ENCODE results near the gene OOSP3. TPM values are rescaled to one million over a fixed set of nuclear protein-coding genes. Genes with fewer than 3 reads are reported as not detected.

OOSP3 gene
- polyA plus RNA-seq, 3 donors: not detected

GRCh38 chr11:59854871-59855270 is 23.7 kb upstream of the OOSP3 start:
- Histone ChIP-seq H3K79me2 (ENCODE audit: insufficient read depth, low read length) (no peaks in the 10 kb centered on the region), H3K9ac (ENCODE audit: insufficient read depth, low read length, poor library complexity, severe bottlenecking) (no peak overlapping the region), H3K27me3 (ENCODE audit: control insufficient read depth in 2 of 2, insufficient read depth in 2 of 2, low read length in 2 of 2) (no peaks in the 10 kb centered on the region), H3K4me2 (replicated peaks; ENCODE audit: extremely low read depth, low read length, poor library complexity, severe bottlenecking) (no peak overlapping the region), H3K4me3 (replicated peaks in 1 of 3; ENCODE audit: low read depth in 2 of 3, low read length in 3 of 3) (no peak overlapping the region), H3K9me3 (replicated peaks in 1 of 2; ENCODE audit: control insufficient read depth in 1 of 2, insufficient read depth in 1 of 2, low read length in 2 of 2) (no peaks in the 10 kb centered on the region), H3K27ac (ENCODE audit: low read depth in 1 of 2, low read length in 2 of 2) (no peak overlapping the region), H4K20me1 (ENCODE audit: insufficient read depth, low read length) (no peaks in the 10 kb centered on the region), H3K36me3 (replicated peaks in 1 of 2; ENCODE audit: control insufficient read depth in 1 of 2, insufficient read depth in 2 of 2, low read length in 2 of 2) (no peaks in the 10 kb centered on the region), H3K4me1 (ENCODE audit: control insufficient read depth in 1 of 2, insufficient read depth in 2 of 2, low read length in 2 of 2) (peaks cover 7 to 8% of the 10 kb centered on the region in 2 donors), H2AFZ (ENCODE audit: insufficient read depth, low read depth, low read length, poor library complexity, severe bottlenecking) (no peak overlapping the region)
- Mint-ChIP-seq H3K9me3 (peaks cover 0 to 3% (median 0%) of the 10 kb centered on the region in 7 donors), H3K4me3 (no peak overlapping the region), H3K36me3 (no peaks in the 10 kb centered on the region), H3K27me3 (ENCODE audit: low read depth in 3 of 3) (peaks cover 0 to 1% (median 0%) of the 10 kb centered on the region in 3 donors), H3K4me1 (peaks cover 18% of the 10 kb centered on the region), H3K27ac (no peak overlapping the region)
- intact Hi-C loops (cut with micrococcal nuclease): no loop called here
- no peak for DNase-seq
- TF ChIP-seq, protein P1, sequence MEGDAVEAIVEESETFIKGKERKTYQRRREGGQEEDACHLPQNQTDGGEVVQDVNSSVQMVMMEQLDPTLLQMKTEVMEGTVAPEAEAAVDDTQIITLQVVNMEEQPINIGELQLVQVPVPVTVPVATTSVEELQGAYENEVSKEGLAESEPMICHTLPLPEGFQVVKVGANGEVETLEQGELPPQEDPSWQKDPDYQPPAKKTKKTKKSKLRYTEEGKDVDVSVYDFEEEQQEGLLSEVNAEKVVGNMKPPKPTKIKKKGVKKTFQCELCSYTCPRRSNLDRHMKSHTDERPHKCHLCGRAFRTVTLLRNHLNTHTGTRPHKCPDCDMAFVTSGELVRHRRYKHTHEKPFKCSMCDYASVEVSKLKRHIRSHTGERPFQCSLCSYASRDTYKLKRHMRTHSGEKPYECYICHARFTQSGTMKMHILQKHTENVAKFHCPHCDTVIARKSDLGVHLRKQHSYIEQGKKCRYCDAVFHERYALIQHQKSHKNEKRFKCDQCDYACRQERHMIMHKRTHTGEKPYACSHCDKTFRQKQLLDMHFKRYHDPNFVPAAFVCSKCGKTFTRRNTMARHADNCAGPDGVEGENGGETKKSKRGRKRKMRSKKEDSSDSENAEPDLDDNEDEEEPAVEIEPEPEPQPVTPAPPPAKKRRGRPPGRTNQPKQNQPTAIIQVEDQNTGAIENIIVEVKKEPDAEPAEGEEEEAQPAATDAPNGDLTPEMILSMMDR (IDR thresholded peaks at IDR 0.05): no peak
- 71% methylated on average over 1 of the region's 2 CpGs for WGBS (ENCODE audit: insufficient coverage)

DNA sequence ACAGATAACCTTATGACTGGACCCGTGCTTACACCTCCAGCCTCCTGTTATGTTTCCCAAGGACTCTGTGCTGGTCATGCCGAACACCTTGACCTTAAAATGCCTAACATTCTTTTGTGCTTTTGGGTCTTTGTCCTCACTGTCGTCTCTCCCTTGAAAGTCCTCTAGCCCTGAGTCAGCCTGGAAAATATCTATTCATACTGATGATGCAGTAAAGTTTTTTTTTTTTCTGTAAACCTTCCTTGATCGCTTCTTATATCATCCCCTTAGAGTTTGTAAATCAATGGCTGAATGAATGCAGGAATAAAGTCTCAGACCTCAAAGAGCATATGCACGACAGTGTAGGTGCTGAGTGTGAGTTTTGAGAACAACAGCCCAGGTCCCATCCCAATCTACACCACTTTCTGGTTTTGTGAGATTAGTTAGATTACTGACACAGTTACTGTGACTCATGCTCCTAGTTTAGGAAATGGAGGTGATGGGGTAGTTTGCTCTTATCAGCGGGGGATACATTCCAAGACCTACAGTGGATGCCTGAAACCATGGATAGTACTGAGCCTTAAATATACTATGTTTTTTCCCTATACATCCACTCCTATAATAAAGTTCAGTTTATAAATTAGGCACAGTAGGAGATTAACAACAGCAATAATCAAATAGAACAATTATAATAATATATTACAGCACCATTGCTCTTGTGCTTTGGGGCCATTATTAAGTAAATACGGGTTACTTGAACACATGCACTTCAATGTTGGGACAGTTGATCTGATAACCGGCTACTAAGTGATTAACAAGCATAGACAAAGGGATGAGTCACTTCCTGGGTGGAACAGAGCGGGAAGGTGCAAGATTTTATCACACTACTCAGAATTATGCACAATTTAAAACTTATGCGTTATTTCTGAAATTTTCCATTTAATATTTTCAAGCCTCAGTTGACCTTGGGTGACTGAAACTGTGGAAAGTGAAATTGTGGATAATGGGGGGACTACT is 20.8 kb upstream of the OOSP3 start:
- WGBS (ENCODE audit: insufficient coverage): 64% methylated on average over 3 of the region's 10 CpGs
- no peaks in the 10 kb centered on the region for H3K9me3 ChIP-seq (replicated peaks in 1 of 2; ENCODE audit: control insufficient read depth in 1 of 2, insufficient read depth in 1 of 2, low read length in 2 of 2)
- no peaks in the 10 kb centered on the region for H3K36me3 ChIP-seq (replicated peaks in 1 of 2; ENCODE audit: control insufficient read depth in 1 of 2, insufficient read depth in 2 of 2, low read length in 2 of 2)
- Mint-ChIP-seq H3K4me3 (no peak overlapping the region), H3K27me3 (ENCODE audit: low read depth in 3 of 3) (no peaks in the 10 kb centered on the region), H3K4me1 (peaks cover 22% of the 10 kb centered on the region), H3K9me3 (no peaks in the 10 kb centered on the region), H3K36me3 (no peaks in the 10 kb centered on the region), H3K27ac (no peak overlapping the region)
- intact Hi-C loops (cut with micrococcal nuclease): no loop called here
- H3K9ac ChIP-seq (ENCODE audit: insufficient read depth, low read length, poor library complexity, severe bottlenecking): no peak overlapping the region
- no peaks in the 10 kb centered on the region for H3K79me2 ChIP-seq (ENCODE audit: insufficient read depth, low read length)
- H2AFZ ChIP-seq (ENCODE audit: insufficient read depth, low read depth, low read length, poor library complexity, severe bottlenecking): no peak overlapping the region
- peaks cover 7 to 8% of the 10 kb centered on the region in 2 donors for H3K4me1 ChIP-seq (ENCODE audit: control insufficient read depth in 1 of 2, insufficient read depth in 2 of 2, low read length in 2 of 2)
- TF ChIP-seq, protein P1 (IDR thresholded peaks at IDR 0.05): no peak
- H4K20me1 ChIP-seq (ENCODE audit: insufficient read depth, low read length): no peaks in the 10 kb centered on the region
- peak in 2 of 3 donors; percentile 8 to 20 for DNase-seq
- no peak overlapping the region for H3K4me2 ChIP-seq (replicated peaks; ENCODE audit: extremely low read depth, low read length, poor library complexity, severe bottlenecking)
- no peak overlapping the region for H3K27ac ChIP-seq (ENCODE audit: low read depth in 1 of 2, low read length in 2 of 2)
- H3K27me3 ChIP-seq (ENCODE audit: control insufficient read depth in 2 of 2, insufficient read depth in 2 of 2, low read length in 2 of 2): no peaks in the 10 kb centered on the region
- no peak overlapping the region for H3K4me3 ChIP-seq (replicated peaks in 1 of 3; ENCODE audit: low read depth in 2 of 3, low read length in 3 of 3)

All from CD14-positive monocyte (primary cell).